PC-9 (cell line): ENCODE data around the gene EGFR. TPM values are rescaled to one million over a fixed set of nuclear protein-coding genes. Genes with fewer than 3 reads are reported as not detected.

Source experiments
- BruUV-seq: library from RNA; stranded (reverse); fragments of 400-500 nt; replicated peaks from 2 replicates; lab custom pipeline; 2021; lab: Mats Ljungman, UMichigan
- CTCF ChIA-PET: fragments of 300-600 bp; sonication (Branson Sonifier 250); formaldehyde crosslinking; loops from one replicate; lab custom pipeline; 2022; ENCODE audit warnings: antibody characterized with exemption; lab: Charles Lee
- POLR2A ChIA-PET: fragments of 300-600 bp; sonication (Branson Sonifier 250); formaldehyde crosslinking; loops from one replicate; lab custom pipeline; 2022; ENCODE audit warnings: antibody characterized with exemption; ENCODE audit not compliant: unreplicated experiment; lab: Charles Lee
- DNase-seq, 2 experiments: peaks; one replicate each; pipeline versions ENCODE4 v3.0.0 to v3.0.0-alpha.2; 2015 to 2022; ENCODE audit warnings: mixed read lengths in 1 of 2
- H2AFZ ChIP-seq: fragments of 200-600 bp; sonication (generic); 2 replicates; pipeline ENCODE4 v1.8.1; 2017; ENCODE audit warnings: antibody characterized with exemption
- H3F3A ChIP-seq: fragments of 200-600 bp; sonication (generic); 2 replicates; pipeline ENCODE4 v1.8.1; 2017; ENCODE audit warnings: antibody characterized with exemption, mild to moderate bottlenecking, low read depth; ENCODE audit not compliant: insufficient read depth
- H3K27ac ChIP-seq: fragments of 200-600 bp; sonication (generic); 2 replicates; pipeline ENCODE4 v1.6.1; 2016; ENCODE audit warnings: mixed run types
- H3K27me3 ChIP-seq: fragments of 200-600 bp; sonication (generic); 2 replicates; pipeline ENCODE4 v1.6.1; 2016; ENCODE audit warnings: low read depth, mixed run types; ENCODE audit not compliant: insufficient read depth
- H3K36me3 ChIP-seq: fragments of 200-600 bp; sonication (generic); 2 replicates; pipeline ENCODE4 v1.6.1; 2016; ENCODE audit warnings: low read depth, mixed run types
- H3K4me1 ChIP-seq: fragments of 200-600 bp; sonication (generic); replicated peaks from 2 replicates; pipeline ENCODE4 v1.6.1; 2016; ENCODE audit warnings: mixed run types; ENCODE audit not compliant: insufficient read depth
- H3K4me2 ChIP-seq: fragments of 200-600 bp; sonication (generic); 2 replicates; pipeline ENCODE4 v1.6.1; 2017; ENCODE audit warnings: mixed run types
- H3K4me3 ChIP-seq: fragments of 200-600 bp; sonication (generic); 2 replicates; pipeline ENCODE4 v1.6.1; 2016; ENCODE audit warnings: mixed run types
- H3K79me2 ChIP-seq: fragments of 200-600 bp; sonication (generic); 2 replicates; pipeline ENCODE4 v1.6.1; 2017; ENCODE audit warnings: low read depth, mixed run types
- H3K9me2 ChIP-seq: fragments of 200-600 bp; sonication (generic); 2 replicates; pipeline ENCODE4 v1.8.1; 2017; ENCODE audit warnings: mild to moderate bottlenecking; ENCODE audit not compliant: insufficient read depth
- H3K9me3 ChIP-seq: fragments of 200-600 bp; sonication (generic); 2 replicates; pipeline ENCODE4 v1.8.1; 2016; ENCODE audit warnings: low read depth; ENCODE audit not compliant: insufficient read depth
- H4K20me1 ChIP-seq: fragments of 200-600 bp; sonication (generic); 2 replicates; pipeline ENCODE4 v1.8.1; 2017; ENCODE audit not compliant: insufficient read depth
- CTCF ChIP-seq: fragments of 200-600 bp; sonication (generic); conservative IDR thresholded peaks from 2 replicates; pipeline ENCODE4 v1.6.1; 2017; ENCODE audit warnings: mixed run types, antibody characterized with exemption, mild to moderate bottlenecking, moderate library complexity
- EZH2 ChIP-seq: fragments of 200-600 bp; sonication (generic); IDR thresholded peaks from 2 replicates; pipeline ENCODE4 v1.8.0; 2017; ENCODE audit warnings: antibody characterized with exemption, low read depth
- intact Hi-C: fragments of 100-400 bp; cut with micrococcal nuclease; formaldehyde crosslinking; loops from one replicate; pipeline ENCODE4 v1.10.0; 2022; ENCODE audit not compliant: unreplicated experiment
- total RNA-seq: library from RNA; stranded (reverse); gene quantifications from 2 replicates; pipeline ENCODE4 v1.2.3, GENCODE V29; 2021

EGFR gene
- total RNA-seq, 1 experiment from 2014 or later: 342 TPM

- Histone ChIP-seq H3K4me3 (no peak overlapping the region), H3K79me2 (peaks cover 99% of the 10 kb centered on the region), H3K9me2 (no peaks in the 10 kb centered on the region), H2AFZ (no peak overlapping the region), H4K20me1 (peaks cover 39% of the 10 kb centered on the region), H3K27ac (peak overlapping the region; percentile 54; the same call in 1 of the 2 replicates), H3K9me3 (no peaks in the 10 kb centered on the region), H3K4me1 (peaks cover 42% of the 10 kb centered on the region), H3K4me2 (no peak overlapping the region), H3K36me3 (peaks cover 47% of the 10 kb centered on the region), H3F3A (peaks cover 72% of the 10 kb centered on the region), H3K27me3 (no peaks in the 10 kb centered on the region)
- TF ChIP-seq EZH2 (no peak), CTCF (no peak)
- BruUV-seq: no TSS peak
- ChIA-PET CTCF (no interaction called here), POLR2A (interaction anchor here (0.6 kb wide), 1 partner anchor 59 kb away, joined by 3 read pairs; no protein-coding TSS in a partner anchor)
- no peak for DNase-seq
- intact Hi-C loops: no loop called here
Observed at GRCh38 chr7:55104712-55105433, 86.1 kb downstream of the EGFR start.

GRCh38 chr7:55105952-55106351, 87.1 kb downstream of the EGFR start:
- Histone ChIP-seq H3K4me3 (no peak overlapping the region), H3F3A (peaks cover 78% of the 10 kb centered on the region), H3K27ac (peak overlapping the region; percentile 54; the same call in 1 of the 2 replicates), H3K9me3 (no peaks in the 10 kb centered on the region), H3K79me2 (peaks cover 99% of the 10 kb centered on the region), H4K20me1 (peaks cover 36% of the 10 kb centered on the region), H3K27me3 (no peaks in the 10 kb centered on the region), H3K4me1 (peaks cover 51% of the 10 kb centered on the region), H3K4me2 (no peak overlapping the region), H3K9me2 (no peaks in the 10 kb centered on the region), H3K36me3 (peaks cover 48% of the 10 kb centered on the region), H2AFZ (no peak overlapping the region)
- no TSS peak for BruUV-seq
- DNase-seq: no peak
- POLR2A ChIA-PET: no interaction called here
- intact Hi-C loops: no loop called here
- no peak for TF ChIP-seq CTCF
- TF ChIP-seq EZH2: no peak
- CTCF ChIA-PET: no interaction called here

GRCh38 chr7:55107946-55108345, 89.1 kb downstream of the EGFR start:
- no peaks in the 10 kb centered on the region for H3K27me3 ChIP-seq
- H3K9me2 ChIP-seq: no peaks in the 10 kb centered on the region
- intact Hi-C loops: loop anchor here (2.0 kb wide), 1 partner anchor 21 kb away; no protein-coding TSS in a partner anchor
- H3K79me2 ChIP-seq: peaks cover 99% of the 10 kb centered on the region
- peaks cover 51% of the 10 kb centered on the region for H3K4me1 ChIP-seq
- TF ChIP-seq EZH2 (no peak), CTCF (no peak)
- peak overlapping the region; percentile 54 for H3K27ac ChIP-seq
- BruUV-seq: no TSS peak
- peaks cover 85% of the 10 kb centered on the region for H3F3A ChIP-seq
- no peaks in the 10 kb centered on the region for H3K9me3 ChIP-seq
- CTCF ChIA-PET: no interaction called here
- peak in 1 of 2 experiments; percentile 54 for DNase-seq
- peaks cover 26% of the 10 kb centered on the region for H4K20me1 ChIP-seq
- no peak overlapping the region for H2AFZ ChIP-seq
- POLR2A ChIA-PET: interaction anchor here (0.8 kb wide), 1 partner anchor 33 kb away, joined by 3 read pairs; no protein-coding TSS in a partner anchor
- no peak overlapping the region for H3K4me3 ChIP-seq
- peak overlapping the region; percentile 45 for H3K4me2 ChIP-seq
- H3K36me3 ChIP-seq: peaks cover 43% of the 10 kb centered on the region
